GM12874 (cell line): ENCODE measurements around the gene DSCAM.

Source experiments
- TF ChIP-seq, protein P1 (sequence below): IDR thresholded peaks from 2 replicates; pipeline ENCODE4 v1.5.1; 2011; ENCODE audit warnings: low read depth, mild to moderate bottlenecking, control low read depth, low read length, moderate library complexity; ENCODE audit not compliant: insufficient read depth

The DSCAM gene

DNA sequence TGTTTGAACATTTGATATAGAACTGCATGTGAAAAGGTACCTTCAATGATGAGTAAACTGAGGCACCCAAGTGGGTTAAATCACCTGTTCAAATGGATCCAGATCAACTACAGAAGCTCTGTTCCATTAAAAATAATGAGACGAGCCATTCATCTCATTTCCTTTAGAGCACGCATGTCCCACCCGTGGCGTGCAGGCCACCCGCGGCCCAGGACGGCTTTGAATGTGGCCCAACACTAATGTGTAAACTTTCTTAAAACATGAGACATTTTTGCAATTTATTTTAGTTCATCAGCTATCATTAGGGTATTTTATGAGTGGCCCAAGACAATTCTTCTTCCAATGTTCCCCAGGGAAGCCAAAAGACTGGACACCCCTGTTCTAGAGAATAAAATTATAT is 381.6 kb downstream of the DSCAM start:
- TF ChIP-seq, protein P1, sequence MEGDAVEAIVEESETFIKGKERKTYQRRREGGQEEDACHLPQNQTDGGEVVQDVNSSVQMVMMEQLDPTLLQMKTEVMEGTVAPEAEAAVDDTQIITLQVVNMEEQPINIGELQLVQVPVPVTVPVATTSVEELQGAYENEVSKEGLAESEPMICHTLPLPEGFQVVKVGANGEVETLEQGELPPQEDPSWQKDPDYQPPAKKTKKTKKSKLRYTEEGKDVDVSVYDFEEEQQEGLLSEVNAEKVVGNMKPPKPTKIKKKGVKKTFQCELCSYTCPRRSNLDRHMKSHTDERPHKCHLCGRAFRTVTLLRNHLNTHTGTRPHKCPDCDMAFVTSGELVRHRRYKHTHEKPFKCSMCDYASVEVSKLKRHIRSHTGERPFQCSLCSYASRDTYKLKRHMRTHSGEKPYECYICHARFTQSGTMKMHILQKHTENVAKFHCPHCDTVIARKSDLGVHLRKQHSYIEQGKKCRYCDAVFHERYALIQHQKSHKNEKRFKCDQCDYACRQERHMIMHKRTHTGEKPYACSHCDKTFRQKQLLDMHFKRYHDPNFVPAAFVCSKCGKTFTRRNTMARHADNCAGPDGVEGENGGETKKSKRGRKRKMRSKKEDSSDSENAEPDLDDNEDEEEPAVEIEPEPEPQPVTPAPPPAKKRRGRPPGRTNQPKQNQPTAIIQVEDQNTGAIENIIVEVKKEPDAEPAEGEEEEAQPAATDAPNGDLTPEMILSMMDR: no peak

- TF ChIP-seq, protein P1: no peak
Measured at GRCh38 chr21:40463176-40463575, 383.8 kb downstream of the DSCAM start.

DNA sequence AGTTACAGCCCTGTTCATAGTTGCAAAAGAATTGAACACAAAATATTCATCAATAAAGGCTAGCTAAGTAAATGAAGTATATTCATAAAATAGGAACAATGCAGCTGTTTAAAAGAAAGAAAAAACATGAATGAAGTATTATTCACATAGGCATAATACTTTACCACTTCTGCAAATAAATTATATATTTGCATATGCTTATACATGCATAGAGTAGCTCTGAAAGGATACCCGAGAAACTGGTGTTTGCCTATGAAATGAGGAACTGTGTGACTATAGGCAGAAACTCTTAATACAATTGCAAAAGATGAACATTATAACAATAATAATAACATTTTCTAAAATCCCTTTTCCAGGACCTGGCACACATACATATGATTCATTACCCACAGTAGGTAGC is 385.9 kb downstream of the DSCAM start:
- TF ChIP-seq, protein P1: no peak

GRCh38 chr21:40457741-40458140 is 389.2 kb downstream of the DSCAM start:
- TF ChIP-seq, protein P1: no peak

- TF ChIP-seq, protein P1: no peak
Measured at GRCh38 chr21:40454057-40454456, 392.9 kb downstream of the DSCAM start.

GRCh38 chr21:40453183-40453582 is 393.8 kb downstream of the DSCAM start:
- TF ChIP-seq, protein P1: no peak

DNA sequence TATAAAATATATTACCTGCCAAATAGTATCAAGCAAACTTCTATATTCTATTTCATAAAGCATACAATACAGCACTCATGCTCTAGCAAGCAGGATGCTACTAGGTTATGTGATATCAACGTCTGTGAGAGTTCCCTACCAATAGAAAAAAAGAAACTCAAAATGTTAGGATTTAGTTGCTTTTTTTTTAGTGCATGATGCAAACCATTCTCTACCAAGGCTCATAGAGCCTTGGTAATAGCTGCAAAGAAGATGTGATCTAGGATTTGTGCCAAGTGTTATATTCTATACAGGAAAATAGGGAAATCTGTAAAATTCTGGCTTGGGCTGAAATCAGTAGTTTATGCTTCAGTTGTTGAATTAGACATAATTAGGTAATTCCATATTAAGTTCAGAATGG is 394.4 kb downstream of the DSCAM start:
- TF ChIP-seq, protein P1: no peak

DNA sequence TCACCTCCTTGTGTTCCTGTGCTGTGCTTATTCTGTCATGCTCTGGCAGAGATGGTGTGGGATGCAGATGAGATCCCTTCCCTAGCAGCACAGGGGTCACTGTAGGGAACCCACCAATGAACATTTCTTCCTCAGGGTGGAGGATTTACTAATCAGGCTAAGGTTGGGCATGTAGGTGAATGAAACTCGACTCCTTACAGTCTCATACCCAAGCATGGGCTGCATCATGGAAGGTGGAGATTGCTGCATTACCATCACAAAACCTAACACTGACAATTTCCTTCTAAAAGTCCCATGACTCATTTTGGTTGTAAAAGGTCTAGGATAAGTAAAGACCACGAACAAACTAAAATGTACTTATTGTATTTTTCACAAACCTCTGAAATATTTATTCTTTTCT is 399.9 kb downstream of the DSCAM start:
- TF ChIP-seq, protein P1: no peak
